Urothelium cell line (cell line): ENCODE results near the gene MNS1.
"Not testable (repeated sequence)": the region's sequence is repeated elsewhere in the genome, so short reads cannot be mapped to it uniquely, and the experiment has no call there.

ENCODE experiments used
- DNase-seq: peaks from one replicate; pipeline ENCODE4 v3.0.0; 2011; ENCODE audit warnings: low spot score, mixed read lengths
- FAIRE-seq: peaks from 2 replicates; lab custom pipeline; 2011; peaks lifted over from hg19 to GRCh38; lab: Jason Lieb, UNC

Gene MNS1, protein sequence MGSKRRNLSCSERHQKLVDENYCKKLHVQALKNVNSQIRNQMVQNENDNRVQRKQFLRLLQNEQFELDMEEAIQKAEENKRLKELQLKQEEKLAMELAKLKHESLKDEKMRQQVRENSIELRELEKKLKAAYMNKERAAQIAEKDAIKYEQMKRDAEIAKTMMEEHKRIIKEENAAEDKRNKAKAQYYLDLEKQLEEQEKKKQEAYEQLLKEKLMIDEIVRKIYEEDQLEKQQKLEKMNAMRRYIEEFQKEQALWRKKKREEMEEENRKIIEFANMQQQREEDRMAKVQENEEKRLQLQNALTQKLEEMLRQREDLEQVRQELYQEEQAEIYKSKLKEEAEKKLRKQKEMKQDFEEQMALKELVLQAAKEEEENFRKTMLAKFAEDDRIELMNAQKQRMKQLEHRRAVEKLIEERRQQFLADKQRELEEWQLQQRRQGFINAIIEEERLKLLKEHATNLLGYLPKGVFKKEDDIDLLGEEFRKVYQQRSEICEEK

DNA sequence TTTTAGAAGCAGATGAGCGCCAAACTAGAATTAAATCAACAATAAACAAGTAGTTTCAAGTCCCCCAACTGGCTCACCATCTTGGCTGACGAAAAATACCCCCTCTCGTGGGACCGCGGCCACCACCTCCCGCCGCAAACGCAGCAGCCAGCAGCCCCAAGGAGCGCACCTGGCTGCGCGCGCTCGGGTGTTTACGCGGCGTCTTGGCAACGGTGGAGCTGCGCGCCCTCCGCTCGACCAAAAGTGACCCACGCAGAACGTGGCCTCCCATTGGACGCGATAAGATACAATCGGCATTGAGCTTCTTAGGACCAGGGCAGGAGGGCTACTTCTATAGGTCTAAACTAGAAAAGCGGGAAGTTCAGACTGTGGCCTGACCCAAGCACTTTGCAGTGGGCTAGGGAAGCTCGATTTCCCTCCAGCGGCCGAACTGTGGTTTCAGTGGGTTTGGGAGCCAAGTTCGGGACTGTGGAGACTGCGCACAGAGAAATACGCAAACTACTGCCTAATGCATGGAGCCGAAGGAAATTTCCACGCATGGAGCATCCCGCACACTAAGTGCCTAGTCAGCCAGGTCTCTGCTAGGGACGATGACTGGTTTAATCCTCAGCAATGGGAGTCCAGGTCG is at the start of gene MNS1:
Gene MNS1, minus strand, starts transcription at position 245 of the 628 bp plus-strand sequence. Its CDS starts 165 bp downstream, at position 80.
- FAIRE-seq, result peak; percentile 98

DNA sequence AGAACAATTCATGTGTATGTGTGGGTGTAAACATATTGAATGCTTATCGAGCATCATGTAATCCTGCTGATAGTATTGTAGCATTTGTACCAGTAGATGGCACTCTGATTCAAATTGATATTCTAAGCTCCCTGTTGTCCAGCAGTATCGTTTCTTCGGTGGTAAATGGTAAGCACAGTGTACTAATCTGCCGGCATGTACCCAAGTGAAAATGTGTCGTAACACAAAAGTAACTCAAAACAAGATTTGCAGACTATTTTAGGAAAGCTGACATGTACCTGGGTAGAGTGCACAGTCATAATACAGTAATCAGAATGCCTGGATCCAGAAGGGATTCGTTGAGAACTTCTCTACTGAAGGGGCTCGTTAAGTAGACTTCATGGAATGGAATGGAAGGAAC is 31.7 kb upstream of the MNS1 start:
- DNase-seq, result peak; percentile 62
- peak; percentile 91 for FAIRE-seq

More for the DNA sequence above, at the start of gene MNS1:
- DNase-seq, result peak; percentile 96

DNA sequence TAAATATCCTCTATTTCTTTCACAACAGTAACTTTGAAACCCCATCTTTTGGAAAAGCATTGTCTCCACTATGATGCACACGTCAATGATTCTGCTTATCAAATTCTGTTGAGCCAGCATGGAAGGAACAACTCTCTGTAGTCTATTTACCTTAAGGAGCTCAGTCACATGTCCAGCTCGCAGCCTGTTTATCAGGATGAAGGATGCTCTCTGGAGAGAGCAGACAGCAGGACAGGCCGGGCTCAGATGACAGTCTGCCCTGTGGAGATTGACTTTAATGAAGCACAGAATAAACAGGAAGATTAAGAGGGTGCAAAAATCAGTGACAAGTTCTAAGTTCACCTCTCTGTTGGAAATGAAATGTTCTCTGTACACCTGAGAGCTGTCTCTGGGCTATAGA is 30.6 kb upstream of the MNS1 start:
- no peak for FAIRE-seq
- no peak for DNase-seq

DNA sequence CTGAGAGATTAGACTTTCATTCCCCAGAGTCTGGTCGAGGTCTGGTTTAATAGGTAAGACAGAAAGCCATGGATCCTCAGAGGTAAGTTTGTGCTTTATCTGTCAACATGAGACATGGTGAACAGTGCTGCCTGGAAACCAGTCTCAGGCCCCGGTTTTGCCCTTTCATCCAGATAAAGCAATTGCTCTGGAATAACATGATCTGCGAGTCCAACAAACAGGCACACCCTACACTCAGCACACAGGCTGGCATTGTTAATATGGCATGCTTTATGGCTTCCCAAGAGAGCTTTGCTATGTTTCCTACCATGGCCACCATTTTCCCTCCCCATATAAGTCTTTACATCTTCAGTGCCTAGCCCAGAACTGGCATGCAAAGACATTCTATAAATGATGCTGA is 30.1 kb upstream of the MNS1 start:
- no peak for FAIRE-seq
- no peak for DNase-seq

DNA sequence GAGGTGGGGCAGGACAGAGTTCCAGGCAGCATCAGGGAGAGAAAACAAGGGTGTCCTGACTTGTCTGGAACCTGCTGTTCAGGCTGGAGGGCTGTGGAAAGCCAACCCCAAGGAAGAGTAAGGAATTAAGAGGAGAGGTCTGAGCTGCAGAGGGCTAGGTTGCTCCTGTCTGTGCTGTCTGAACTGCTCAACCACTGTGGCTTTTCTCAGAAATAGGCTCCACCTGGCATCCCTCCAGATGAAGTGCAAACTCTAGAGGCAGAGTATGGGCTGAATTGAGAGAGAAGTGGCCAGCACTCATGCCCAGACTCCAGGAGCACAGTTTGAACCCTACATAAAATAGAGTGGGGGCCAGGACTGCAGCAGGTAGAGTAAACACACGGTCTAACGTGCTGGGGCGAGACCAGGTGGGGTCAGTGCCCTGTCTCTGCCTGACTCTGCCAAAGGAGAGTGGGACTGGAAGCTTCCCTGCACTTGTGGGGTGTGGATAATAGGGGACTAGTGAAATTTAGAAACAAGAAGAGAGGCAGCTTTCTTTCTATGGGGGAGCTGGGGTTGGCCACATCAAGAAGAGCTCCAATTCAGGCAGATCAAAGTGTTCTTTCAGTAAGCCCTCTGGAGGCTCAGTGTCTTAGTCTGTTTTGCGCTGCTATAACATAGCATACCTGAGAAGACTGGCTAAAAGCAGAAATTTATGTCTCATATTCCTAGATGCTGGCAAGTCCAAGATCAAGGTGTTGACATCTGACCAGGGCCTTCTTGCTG is 28.0 kb upstream of the MNS1 start:
- no peak for FAIRE-seq

DNA sequence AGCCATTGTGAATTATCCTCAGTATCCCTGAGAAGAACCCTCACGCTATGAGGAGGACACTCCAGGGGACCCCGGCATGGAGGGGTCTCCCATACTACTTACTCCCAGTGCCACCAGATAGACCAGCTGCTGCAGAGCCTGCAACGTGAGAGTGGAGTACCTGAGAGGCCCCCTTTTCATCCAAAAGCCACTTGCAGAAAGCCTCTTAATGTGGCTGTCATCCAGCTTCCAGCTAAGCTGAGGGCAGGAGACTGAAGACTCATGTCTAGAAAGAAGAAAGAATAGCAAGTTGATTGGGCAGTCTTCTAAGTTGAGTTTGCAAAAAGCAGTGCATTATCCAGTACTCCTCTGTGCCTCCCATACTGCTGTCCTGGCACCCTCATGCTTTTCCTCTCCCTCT is 27.3 kb upstream of the MNS1 start:
- DNase-seq (no peak), FAIRE-seq (no peak)

More for the DNA sequence above, 28.0 kb upstream of the MNS1 start:
- DNase-seq, result no peak

DNA sequence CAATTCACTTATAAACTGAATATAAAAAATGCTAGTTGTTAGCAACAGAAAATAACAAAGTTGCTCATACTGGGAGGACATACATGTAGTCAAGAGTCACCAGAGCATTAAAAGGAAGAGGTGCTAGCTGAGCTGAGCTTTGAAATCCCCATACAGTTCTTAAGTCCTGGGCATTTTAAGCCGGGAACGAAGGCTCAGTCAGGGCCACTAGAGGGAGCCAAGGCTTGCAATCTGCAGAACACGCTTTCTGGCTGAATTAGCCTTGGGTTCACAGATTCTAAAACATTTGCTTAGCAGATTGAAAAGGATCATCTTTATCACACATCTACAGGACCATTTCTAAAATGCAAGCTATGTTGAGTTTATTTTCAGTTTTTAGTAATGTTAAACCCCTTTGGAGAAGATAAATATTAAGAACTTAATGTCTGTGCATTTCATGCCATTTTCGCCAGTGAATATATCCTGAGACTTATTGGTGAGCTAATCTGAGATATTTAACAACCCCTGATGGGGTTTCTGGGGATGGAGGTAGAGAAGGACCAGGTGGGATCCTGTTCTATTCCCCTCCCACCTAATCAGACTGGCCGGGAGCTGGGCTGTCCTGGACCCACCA is 26.3 kb upstream of the MNS1 start:
- no peak for FAIRE-seq
- peak; percentile 70 for DNase-seq

DNA sequence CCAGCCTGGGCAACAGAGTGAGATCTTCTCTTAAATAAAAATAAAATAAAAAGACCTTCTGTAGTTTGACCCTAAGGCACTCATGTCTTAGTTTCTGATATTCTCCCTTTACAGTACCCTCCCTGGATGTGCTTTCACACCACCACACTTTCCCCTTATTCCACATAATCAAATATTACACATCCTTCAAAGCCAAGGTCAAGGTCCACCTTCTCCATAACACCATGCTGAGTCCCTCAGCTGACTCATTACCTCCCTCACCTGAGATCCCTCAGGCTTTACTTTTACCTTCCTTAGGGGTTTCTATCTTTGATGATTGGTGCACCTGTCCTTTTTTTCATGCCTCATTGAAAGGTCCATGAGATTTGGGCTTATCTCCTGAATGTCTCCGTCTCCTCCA is 25.5 kb upstream of the MNS1 start:
- DNase-seq (no peak), FAIRE-seq (no peak)

DNA sequence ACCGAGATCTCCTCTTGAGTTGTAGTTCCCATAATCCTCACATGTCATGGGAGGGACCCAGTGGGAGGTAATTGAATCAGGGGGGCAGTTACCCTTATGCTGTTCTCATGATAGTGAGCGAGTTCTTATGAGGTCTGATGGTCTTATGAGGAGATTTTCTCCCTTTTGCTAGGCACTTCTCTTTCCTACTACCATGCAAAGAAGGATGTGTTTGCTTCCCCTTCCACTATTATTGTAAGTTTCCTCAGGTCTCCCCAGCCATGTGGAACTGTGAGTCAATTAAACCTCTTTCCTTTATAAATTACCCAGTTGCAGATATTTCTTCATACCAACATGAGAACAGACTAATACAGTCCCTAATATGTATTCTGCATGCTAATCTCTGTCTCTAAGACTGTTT is 21.3 kb upstream of the MNS1 start:
- DNase-seq, result not testable (repeated sequence)

DNA sequence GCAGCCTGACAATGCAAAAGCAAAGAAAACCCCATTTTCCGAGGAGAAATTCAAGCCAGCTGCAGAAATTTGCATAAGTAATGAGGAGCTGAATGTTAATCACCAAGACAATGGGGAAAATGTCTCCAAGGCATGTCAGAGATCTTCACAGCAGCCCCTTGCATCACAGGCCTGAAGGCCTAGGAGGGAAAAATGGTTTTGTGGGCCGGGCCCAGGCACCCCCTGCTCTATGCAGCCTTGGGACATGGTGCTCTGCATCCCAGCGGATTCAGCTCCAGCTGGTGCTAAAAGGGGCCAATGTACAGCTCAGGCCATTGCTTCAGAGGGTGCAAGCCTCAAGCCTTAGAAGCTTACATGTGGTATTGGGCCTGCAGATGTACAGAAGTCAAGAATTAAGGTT is 20.5 kb upstream of the MNS1 start:
- not testable (repeated sequence) for DNase-seq, FAIRE-seq

More for the DNA sequence above, 21.3 kb upstream of the MNS1 start:
- FAIRE-seq, result not testable (repeated sequence)

DNA sequence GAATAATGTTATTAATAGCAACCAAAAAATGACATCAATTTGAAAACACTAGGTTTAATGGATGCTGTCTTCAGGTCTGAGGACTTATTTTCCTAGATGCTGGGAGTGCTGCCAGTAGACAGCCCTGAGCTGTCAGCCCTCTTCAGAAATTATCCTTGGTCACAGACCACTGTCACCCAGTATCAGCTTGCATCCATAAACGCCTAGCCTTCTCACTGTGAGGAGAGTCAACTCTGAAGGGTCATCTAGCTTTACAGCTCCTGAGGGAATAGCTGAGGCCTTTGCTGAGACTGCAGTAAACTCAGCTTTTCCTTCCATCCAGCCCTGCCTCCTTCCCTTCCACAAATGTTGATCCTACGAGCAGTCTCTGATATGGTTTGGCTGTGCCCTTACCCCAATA is 19.4 kb upstream of the MNS1 start:
- FAIRE-seq (no peak), DNase-seq (no peak)

DNA sequence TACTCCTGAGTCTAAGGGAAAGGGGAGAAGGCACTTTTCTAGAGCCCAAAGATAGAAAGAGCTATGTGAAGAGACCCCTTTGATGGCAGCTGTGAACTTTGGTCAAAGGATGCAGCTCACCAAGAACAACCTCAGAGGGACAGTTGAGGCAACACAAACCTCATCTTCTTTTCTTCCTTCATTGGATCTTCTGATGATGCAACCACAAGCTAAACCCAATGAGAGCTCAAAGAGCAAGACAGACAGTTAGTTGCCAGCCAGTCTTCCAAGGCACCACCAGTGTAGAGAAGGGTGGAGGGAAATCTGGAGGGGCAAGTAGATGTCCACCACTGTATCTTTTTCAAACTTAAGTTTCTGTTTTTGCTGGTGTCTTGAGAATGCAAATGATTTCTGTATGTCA is 10.4 kb upstream of the MNS1 start:
- DNase-seq, result no peak
- no peak for FAIRE-seq

DNA sequence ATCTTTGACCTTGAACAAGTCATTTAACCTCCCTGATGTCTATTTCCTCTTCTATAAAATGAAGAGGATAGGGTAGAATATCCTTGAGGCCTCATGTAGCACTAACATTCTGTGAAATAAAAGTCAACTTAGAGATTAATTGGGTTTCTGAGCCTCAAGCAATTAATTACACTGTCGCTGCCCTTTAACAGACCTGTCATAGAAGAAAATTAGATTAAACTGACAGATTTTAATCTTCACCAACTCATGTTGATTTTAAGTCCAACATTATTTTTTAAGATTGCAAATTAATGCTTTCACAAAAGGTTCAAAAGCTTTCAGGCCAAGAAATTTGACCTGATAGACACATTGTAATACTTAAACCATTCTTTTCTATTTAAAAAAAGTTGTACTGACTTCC is 8.1 kb upstream of the MNS1 start:
- FAIRE-seq (no peak), DNase-seq (no peak)

DNA sequence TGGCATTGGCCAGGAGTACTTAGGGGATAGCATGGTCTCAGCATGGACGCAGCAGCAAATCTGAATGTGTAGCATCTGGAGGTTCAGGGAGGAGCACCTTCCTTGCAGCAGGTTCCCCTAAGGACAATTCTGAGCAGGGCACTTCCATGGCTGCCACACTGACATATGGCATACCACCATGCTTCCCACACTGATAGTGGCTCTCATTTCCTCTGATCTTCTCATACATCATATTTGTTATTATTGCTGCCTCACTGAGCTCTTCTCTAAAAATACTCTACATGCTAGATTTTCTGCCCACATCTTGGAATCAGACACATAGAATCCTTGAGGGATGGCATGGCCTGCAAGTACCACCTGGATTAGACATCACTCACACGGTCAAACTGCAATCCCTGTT is 7.3 kb upstream of the MNS1 start:
- FAIRE-seq, result no peak

DNA sequence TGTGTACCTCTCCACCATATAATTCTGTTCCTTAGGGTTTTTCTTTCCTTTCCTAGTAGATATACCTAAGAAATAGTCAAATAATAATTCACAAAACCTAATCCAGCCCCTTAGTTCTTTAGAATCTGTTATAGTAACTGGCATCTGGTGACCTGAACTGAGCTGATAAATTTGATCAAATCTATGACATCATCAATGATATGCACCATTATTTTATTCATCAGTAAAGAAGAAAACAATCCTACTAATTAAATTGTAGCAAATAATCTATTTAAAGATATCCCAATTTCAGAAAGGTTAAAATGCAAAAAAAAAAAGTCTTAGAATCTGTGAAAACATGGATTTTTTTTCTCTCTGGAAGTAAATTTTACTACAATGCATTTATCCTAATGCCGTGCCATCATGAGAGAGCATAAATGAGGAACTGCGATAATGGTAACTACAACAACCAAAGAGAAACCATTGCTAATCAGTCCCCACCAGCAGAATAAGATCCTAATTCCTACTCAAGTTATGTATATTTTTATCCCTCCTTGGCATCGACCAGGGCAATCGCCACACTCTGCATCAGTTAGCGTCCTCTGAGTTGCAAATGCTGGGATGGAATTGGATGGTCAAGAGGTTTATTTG is 6.6 kb upstream of the MNS1 start:
- FAIRE-seq, result no peak
- DNase-seq, result no peak

More for the DNA sequence above, 7.3 kb upstream of the MNS1 start:
- no peak for DNase-seq

DNA sequence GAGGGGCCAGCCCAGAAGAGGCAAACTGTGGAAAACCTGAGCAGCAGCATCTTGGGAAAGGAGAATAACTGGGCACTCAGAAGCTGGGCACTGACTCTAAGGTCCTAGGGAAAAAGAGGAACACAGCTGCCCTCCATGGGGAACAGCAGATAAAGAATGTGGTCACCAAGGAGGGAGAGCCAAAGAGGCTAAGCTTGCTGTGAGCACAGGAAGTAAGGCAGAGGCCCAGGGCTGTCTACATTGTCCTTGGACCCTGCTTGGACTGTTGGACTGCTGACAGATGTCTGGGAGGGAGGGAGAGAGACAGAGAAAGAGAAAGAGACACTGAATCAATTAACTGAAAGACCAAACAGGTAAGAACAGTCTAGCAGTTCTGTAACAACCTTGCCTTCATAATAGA is 4.5 kb upstream of the MNS1 start:
- DNase-seq (no peak), FAIRE-seq (no peak)

DNA sequence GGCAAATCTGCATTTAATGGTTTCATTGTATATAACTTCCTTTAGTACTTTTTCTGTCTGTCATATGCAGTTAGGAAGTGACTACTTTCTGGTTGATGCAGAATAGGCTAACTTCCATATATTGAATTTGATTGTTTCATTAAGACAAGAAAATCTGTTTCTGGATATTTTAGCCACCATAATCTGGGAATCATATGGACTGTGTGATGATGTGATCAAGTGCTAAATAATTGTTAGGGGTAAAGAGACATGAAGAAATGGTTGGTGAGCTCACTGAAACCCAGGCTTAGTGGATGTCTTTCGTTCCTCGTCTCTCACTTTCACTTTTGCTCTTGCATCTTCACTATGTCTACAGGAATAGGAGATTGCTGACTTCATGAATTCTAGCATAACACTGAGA is 3.5 kb upstream of the MNS1 start:
- no peak for FAIRE-seq
- DNase-seq, result no peak

DNA sequence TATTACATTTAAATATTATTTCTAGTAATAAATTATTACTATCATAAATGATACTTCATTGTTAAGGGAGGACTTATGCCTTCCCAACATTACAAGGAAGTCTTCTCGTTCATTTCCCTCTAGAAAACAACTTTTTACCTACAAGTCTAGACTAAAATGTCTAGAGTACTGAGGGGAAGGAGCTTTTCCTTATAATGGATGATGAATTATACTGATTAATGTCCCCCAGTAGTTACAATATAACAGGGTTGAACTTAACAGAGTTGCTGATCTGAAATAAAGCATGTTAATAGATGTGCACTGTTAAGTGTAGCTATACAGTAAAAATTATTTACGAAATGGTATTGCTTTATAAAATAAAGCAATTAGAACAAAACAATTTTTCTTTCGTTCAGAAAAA is 2.7 kb upstream of the MNS1 start:
- FAIRE-seq (no peak), DNase-seq (no peak)

DNA sequence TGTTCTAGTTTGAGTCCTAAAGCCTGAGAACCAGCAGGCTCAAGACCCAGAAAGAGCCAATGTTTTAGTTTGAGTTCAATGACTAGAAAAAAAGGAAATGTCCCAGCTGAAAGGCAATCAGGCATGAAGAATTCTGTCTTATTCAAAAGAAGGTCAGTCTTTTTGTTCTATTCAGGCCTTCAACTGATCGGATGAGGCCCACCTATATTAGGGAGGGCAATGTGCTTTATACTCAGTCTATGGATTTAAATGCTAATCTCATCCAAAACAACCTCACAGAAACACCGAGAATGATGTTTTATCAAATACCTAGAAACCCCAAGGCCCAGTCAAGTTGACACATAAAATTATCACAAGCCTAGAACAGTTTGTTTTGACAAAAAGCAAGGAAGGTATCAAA is 4.0 kb downstream of the MNS1 start:
- DNase-seq, result no peak
- no peak for FAIRE-seq

DNA sequence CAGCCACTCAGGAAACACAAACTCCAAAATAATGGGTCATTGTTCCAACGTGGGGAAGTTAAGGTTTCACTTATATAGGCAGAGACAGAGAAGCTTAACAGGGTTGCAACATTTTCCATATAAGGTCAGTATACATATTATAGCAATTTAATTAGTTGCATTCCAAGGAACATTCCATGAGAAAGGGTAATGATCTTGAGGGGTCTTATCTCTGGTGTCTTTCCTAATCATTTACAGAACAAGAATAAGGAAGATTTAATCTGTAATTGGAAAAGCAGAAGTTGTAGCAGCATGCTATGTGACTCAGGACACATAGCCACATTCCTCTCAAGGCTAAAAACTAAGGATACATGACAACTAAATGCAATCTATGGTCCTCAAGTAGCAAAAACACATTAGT is 4.9 kb downstream of the MNS1 start:
- DNase-seq (no peak), FAIRE-seq (no peak)

DNA sequence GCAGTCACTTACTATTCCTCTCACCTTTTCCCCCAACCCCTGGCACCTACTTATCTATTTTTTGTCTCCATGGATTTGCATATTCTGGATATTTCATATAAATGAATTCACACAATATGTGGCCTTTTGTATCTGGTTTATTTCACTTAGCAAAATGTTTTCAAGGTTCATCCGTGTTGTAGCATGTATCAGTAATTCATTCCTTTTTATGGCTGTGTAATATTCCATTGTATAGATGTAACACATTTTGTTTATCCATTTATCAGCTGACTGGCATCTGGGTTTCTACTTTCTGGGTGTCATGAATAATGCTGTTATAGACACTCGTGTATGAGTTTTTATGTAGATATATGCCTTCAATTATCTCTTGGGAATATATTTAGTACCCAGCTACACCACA is 5.8 kb downstream of the MNS1 start:
- FAIRE-seq (no peak), DNase-seq (no peak)
